Keratinocyte (primary cell): ENCODE measurements around the gene PRDM10.

Experiments used
- CTCF ChIP-seq, 3 experiments: IDR thresholded peaks in 1 of 3; conservative IDR thresholded peaks in 1 of 3; optimal IDR thresholded peaks in 1 of 3; 2 replicates in 2 of 3; 3 replicates in 1 of 3; pipeline versions ENCODE3 to v1.5.1; 2011; ENCODE audit warnings: low read length in 3 of 3, mild to moderate bottlenecking in 3 of 3, moderate library complexity in 2 of 3, control low read depth in 1 of 3, inconsistent platforms in 1 of 3; ENCODE audit not compliant: insufficient read depth in 2 of 3; ENCODE audit errors: extremely low read depth in 1 of 3
- EZH2 ChIP-seq: IDR thresholded peaks from one replicate; pipeline ENCODE4 v1.6.1; 2012; ENCODE audit warnings: inconsistent platforms, mild to moderate bottlenecking, low read length, moderate library complexity

GRCh38 chr11:130024361-130024760, 21.7 kb upstream of the PRDM10 start:
- TF ChIP-seq CTCF (optimal IDR thresholded peaks at IDR 0.05 in 1 of 3, IDR thresholded peaks at IDR 0.05 in 1 of 3, conservative IDR thresholded peaks at IDR 0.05 in 1 of 3; ENCODE audit: extremely low read depth in 1 of 3, insufficient read depth in 2 of 3, low read length in 3 of 3) (no peak), EZH2 (no peak)
